ENCODE results near the gene PTPN6.
"Not testable (repeated sequence)": the region's sequence is repeated elsewhere in the genome, so short reads cannot be mapped to it uniquely, and the experiment has no call there.

The PTPN6 gene

DNA sequence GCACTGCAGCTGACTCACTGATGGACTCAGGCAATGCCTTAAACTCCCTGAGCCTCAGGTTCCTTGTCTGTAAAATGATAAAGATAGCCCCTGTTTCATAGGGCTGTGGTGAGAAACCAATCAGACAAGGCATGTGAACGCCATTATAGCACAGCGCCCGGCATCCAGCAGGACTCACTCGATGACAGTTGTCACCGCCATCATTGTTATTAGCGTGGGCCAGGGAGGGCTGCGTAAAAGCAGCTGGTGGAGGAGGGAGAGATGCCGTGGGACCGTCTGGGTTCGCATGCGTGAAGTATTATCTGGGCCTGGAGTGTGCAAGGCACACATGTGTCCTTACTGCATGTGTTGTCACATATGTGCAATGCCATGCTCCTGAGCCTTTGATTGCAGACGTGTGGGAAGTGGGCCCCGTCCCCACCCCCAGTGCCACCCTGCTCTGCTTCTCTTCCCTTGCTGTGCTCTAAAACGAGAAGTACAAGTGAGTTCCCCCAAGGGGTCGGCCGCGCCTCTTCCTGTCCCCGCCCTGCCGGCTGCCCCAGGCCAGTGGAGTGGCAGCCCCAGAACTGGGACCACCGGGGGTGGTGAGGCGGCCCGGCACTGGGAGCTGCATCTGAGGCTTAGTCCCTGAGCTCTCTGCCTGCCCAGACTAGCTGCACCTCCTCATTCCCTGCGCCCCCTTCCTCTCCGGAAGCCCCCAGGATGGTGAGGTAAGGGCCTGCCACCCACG lies at the start of gene PTPN6:
PTPN6 (plus strand) TSS at position 546 of the 730 bp plus-strand sequence; CDS start at position 703, 157 bp downstream.
- DNase-seq = peak; percentile 55

DNA sequence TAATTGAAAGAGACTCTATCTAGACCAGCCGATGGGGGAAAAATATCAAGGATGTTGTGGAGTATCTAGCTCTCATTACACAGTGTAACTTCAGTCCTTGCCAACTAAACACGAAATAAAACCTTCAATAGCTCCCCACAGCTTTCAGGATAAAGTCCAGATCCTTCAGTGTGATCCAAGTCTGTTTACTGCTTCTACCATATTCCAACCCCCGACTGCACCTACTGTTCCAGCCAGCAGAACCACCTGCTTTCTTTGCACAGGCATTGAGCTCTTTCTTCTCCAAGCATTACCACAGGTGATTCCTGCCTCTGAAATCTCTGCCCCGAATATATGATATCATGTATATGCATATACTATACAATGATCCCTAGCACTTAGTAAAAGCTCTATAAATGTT lies 48.7 kb upstream of the PTPN6 start:
- DNase-seq = no peak

- DNase-seq = no peak
Observed at GRCh38 chr12:6903722-6904121, 47.4 kb upstream of the PTPN6 start.

DNA sequence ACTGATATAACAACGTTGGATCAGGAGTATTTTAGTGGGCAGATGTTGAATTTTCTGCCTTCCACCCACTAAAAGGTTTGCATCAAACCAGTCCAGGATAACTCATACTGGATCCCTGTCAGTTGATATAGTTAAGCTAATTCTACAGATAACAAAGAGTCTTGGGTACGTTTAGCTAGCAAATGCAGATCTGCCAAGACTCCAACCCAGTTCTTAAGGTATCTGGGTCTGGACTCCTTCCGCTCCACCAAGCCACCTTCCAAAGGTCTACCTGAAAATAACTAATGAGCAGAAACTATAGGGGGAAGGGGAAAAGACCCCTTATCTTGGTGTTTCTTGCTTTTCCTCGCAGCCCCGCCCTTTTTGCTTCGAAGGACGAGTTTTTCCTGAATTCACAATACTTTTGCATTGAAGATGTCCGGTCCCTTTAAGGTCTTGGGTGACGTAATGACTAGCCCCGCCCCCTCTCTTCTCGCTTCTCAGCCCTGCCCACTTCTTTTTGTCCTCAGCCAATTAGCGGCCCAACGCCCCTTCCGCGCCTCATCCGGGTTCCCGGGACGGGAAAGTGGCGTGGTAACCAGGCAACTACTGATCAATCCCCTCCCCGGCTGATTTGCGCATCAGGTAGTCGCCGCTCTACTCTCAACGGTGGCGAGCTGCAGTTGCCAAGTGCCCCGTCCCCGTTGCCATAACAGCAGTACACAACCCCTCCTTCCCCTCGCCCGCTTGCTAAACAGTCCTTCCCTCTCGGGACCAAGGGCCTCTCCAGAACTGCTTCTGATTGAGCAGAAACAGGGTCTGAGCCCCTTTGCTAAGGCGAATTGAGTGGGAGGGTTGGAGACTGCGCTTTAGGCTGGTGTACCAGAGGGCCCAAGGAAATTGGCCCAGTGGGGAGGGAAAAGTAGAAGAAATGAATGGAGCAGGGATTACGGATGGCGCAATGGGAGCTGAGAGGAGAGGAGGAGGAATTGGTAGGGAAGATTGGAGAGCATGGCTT lies 46.6 kb upstream of the PTPN6 start, which contains the start of gene LRRC23:
LRRC23 (plus strand) TSS at position 543 of the 997 bp plus-strand sequence. CDS start 812 bp downstream, outside the sequence.
- peak; percentile 98 for DNase-seq

DNA sequence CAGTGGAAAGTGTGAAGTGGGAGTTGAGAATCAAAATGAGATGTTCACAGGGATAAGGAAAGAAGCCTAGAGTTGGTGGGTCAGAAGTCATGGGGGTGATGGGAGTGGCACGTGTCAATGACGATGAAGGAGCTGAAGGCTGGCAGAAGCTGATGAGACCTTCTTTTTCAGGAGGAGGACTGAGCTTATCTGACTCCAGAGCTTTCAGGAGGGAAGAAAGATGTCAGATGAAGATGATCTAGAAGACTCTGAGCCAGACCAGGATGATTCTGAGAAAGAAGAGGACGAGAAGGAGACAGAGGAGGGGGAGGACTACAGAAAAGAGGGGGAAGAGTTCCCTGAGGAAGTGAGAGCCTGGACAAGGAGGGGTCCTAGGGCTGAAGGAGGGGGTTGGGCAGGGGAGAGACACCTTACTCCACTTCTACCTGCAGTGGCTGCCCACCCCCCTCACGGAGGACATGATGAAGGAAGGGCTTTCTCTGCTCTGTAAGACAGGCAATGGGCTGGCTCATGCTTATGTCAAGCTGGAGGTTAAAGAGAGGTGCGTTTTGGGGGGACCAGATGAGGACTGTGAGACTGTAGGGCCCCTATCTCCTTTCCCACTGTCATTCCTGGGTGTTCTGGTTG lies 45.6 kb upstream of the PTPN6 start:
- DNase-seq = no peak

DNA sequence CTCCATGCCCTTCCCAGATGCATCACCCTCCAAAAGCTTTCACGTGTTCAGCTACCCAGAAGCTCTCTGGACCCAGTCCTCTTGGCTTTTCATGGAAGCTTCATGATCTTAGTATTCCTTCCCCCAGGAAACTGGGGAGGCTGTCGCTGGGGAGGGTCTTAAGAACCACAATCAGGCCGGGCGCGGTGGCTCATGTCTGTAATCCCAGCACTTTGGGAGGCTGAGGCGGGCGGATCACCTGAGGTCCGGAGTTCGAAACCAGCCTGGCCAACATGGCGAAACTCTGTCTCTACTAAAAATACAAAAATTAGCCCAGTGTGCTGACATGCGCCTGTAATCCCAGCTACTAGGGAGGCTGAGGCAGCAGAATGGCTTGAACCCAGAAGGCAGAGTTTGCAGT lies 43.0 kb upstream of the PTPN6 start:
- DNase-seq = not testable (repeated sequence)

DNA sequence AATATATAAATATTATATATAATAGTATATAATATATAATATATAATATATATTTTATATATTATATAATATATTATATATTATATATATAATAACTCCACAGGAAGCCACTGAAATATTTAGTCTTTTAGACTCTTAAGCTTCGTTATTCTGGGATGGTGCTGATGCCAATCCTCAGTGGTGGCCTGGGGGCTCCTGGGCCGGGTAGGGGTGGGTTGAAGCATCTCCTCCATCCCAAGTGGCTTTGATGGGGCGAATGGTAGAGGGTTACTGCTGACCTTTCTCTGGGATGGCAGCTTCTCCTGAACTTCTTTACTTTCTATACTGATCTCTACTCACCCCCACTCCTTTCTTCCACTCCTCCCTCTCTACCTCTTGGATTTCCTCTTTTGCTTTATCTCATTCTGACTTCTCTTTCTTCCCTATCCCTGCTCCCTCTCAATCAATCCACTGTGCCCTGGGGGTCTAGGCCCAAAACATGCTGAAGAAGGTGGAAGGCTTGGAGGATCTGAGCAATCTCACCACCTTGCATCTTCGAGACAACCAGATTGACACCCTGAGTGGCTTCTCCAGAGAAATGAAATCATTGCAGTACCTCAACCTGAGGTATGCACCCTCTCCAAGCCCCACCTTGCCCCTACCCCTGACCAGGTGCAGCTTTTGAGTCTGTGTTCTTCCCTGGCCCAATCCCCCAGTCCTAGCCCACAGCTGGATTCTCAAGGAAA lies 41.6 kb upstream of the PTPN6 start:
- DNase-seq = no peak

GRCh38 chr12:6912164-6912935 lies 38.8 kb upstream of the PTPN6 start:
- no peak for DNase-seq

GRCh38 chr12:6914246-6914946 lies 36.8 kb upstream of the PTPN6 start, which contains the start of gene ENO2:
ENO2 (plus strand) TSS chr12:6914580; CDS start chr12:6915833, 1,253 bp downstream.
- peak; percentile 82 for DNase-seq

DNA sequence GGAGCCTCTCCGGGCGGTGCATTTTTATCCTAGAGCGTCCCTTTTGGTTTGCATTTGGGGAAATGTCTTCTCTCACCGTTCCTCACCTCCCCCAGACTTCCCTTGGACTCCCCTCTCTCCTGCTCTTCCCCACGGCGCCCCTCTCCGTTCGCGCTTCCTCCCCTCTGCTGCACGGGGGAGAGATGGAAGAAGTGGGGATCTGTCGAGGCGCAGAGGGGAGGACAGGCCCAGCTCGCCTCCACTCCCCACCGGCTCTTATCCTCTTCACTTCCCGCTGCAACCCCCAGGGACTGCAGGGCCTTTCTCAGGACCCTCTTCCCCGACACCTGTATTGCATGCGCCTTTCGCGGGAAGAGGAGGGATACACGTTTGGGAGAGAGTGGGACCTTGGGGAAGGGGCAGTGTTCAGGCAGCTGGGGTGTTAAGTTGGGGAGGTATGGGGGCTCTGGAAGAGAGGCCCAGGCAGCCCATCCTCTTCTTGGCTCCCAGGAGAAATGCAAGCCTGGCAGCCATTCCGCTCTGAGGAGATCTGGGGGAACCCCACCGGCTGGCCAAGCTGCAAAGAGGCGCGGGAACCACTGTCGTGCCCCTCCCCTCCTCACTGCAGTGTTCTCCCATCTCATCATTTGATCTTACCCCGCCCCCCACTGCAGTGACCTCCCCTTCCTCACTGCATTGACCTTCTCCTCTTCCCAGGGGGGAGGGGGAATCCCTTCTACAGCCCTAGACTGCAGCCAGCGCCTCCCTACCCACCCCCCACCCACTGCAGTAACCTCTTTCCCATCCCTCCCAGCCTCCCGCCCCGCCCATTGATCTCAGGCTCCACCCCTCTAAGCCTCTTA lies 36.0 kb upstream of the PTPN6 start:
- no peak for DNase-seq

- no peak for DNase-seq
Observed at GRCh38 chr12:6915789-6916285, 35.3 kb upstream of the PTPN6 start.

DNA sequence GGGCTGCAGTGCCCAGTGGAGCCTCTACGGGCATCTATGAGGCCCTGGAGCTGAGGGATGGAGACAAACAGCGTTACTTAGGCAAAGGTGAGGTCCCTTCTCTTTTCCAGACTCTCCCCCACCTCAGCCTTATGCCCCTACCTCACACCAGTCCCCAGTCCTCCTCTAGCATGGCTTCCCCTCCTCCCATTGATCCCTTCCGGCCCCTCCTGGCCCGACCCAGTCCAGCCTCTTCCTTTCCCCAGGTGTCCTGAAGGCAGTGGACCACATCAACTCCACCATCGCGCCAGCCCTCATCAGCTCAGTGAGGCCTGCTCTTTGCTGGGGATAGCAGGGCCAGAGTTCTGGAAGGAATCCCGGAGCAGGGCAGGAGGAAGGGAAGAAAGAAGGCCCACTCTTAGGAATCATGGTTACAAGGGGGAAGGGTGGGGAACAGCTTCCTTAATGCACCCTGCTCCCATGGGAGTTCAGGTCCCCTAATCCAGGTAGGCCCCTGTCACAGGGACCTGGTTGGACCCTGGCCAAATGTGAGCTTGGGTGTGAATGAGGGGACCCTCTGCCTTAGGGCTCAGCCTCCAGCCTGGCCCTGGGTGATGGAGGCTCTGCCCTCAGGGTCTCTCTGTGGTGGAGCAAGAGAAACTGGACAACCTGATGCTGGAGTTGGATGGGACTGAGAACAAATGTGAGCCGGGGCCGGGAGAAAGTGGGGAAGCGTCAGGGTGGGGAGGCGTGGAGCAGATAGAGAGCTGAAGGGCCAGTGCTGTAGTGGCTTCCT lies 34.5 kb upstream of the PTPN6 start:
- DNase-seq = no peak

DNA sequence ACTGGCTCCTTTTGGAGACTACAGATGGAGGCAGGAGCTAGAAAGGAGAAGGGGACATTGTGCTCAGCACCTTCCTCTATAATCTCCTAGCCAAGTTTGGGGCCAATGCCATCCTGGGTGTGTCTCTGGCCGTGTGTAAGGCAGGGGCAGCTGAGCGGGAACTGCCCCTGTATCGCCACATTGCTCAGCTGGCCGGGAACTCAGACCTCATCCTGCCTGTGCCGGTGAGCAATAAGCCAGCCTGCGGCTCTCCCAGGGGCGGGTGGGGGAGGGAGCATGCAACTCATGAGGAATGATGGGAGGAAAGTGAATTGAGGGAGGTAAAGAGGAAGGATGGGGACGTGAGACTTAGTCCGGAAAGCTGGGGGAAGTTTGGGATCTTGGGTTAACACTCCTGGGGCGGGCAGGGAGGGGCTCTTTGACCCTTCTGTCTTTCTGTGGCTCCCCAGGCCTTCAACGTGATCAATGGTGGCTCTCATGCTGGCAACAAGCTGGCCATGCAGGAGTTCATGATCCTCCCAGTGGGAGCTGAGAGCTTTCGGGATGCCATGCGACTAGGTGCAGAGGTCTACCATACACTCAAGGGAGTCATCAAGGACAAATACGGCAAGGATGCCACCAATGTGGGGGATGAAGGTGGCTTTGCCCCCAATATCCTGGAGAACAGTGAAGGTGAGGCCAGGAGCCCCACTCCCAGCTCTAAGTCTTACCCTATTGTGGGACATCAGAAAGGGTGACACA lies 33.5 kb upstream of the PTPN6 start:
- DNase-seq = no peak

- no peak for DNase-seq
Observed at GRCh38 chr12:6919588-6919987, 31.6 kb upstream of the PTPN6 start.

- DNase-seq = no peak
Observed at GRCh38 chr12:6921539-6921938, 29.6 kb upstream of the PTPN6 start.

DNA sequence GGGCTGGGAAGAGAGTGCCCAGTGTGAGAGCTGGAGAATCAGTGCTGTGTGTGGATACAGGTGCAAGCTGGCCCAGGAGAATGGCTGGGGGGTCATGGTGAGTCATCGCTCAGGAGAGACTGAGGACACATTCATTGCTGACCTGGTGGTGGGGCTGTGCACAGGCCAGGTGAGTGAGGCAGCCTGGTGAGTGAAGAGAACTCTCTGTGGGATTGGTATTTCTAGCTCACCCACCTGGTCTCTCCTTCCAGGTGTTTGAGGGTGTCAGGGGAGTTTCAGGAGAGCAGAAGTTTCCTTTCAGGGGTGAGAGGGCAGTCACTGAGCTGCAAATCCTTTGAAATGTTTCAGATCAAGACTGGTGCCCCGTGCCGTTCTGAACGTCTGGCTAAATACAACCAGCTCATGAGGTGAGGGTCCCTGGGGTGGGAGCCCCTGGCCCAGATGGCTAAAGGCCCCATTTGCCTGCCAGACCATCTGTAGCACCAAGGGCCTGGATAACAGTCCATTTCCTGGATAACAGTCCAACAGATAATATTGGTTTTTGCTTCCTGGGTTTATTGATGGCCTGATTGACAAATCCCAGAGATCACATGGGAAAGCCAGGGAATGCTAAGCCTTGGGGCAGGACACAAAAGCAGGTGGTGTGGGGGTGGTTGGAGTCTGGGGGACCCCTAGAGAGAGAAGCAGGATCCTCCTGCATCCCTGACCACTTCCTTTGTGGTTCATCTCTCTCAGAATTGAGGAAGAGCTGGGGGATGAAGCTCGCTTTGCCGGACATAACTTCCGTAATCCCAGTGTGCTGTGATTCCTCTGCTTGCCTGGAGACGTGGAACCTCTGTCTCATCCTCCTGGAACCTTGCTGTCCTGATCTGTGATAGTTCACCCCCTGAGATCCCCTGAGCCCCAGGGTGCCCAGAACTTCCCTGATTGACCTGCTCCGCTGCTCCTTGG lies 28.9 kb upstream of the PTPN6 start:
- no peak for DNase-seq

All from stimulated activated CD4-positive, alpha-beta T cell treated with anti-CD3 and anti-CD28 coated beads, Interleukin-1b, Interleukin-23, amount 100 ng/mL, for 48 hours (primary cell).